HG03378 (cell line): Measurements from ENCODE around the gene EGFLAM.

Experiments used
- ATAC-seq: cut with Tn5 transposase; IDR thresholded peaks from one replicate; pipeline ENCODE4 v1.9.1; 2021; ENCODE audit warnings: mild to moderate bottlenecking, moderate library complexity; ENCODE audit not compliant: unreplicated experiment

EGFLAM gene

GRCh38 chr5:38258319-38259061, at the start of gene EGFLAM:
Gene EGFLAM, plus strand, starts transcription at chr5:38258559. Its CDS starts 196 bp downstream, at chr5:38258755.
- ATAC-seq: no peak

GRCh38 chr5:38208782-38209378, 49.5 kb upstream of the EGFLAM start:
- no peak for ATAC-seq

- ATAC-seq: no peak
Observed at GRCh38 chr5:38210676-38211353, 47.5 kb upstream of the EGFLAM start.

- no peak for ATAC-seq
Observed at GRCh38 chr5:38211354-38211710, 47.0 kb upstream of the EGFLAM start.

GRCh38 chr5:38212307-38212706, 46.1 kb upstream of the EGFLAM start:
- ATAC-seq: no peak

GRCh38 chr5:38226091-38226490, 32.3 kb upstream of the EGFLAM start:
- no peak for ATAC-seq

- ATAC-seq: no peak
Observed at GRCh38 chr5:38228914-38229313, 29.4 kb upstream of the EGFLAM start.

GRCh38 chr5:38234737-38235136, 23.6 kb upstream of the EGFLAM start:
- ATAC-seq: no peak

GRCh38 chr5:38237681-38238080, 20.7 kb upstream of the EGFLAM start:
- ATAC-seq: no peak

- ATAC-seq: no peak
Observed at GRCh38 chr5:38240212-38240611, 18.1 kb upstream of the EGFLAM start.

GRCh38 chr5:38241655-38242054, 16.7 kb upstream of the EGFLAM start:
- ATAC-seq: no peak

GRCh38 chr5:38245307-38245706, 13.1 kb upstream of the EGFLAM start:
- ATAC-seq: no peak

- no peak for ATAC-seq
Observed at GRCh38 chr5:38249301-38249700, 9.1 kb upstream of the EGFLAM start.

GRCh38 chr5:38249812-38250211, 8.5 kb upstream of the EGFLAM start:
- no peak for ATAC-seq

- no peak for ATAC-seq
Observed at GRCh38 chr5:38250763-38251448, 7.5 kb upstream of the EGFLAM start.

GRCh38 chr5:38253759-38254158, 4.6 kb upstream of the EGFLAM start:
- no peak for ATAC-seq

GRCh38 chr5:38257308-38258041, 884 bp upstream of the EGFLAM start:
- no peak for ATAC-seq

GRCh38 chr5:38258042-38258318, 379 bp upstream of the EGFLAM start:
- ATAC-seq: no peak

- ATAC-seq: no peak
Observed at GRCh38 chr5:38259062-38259808, 876 bp downstream of the EGFLAM start.

GRCh38 chr5:38259809-38260160, 1.4 kb downstream of the EGFLAM start:
- ATAC-seq: no peak

GRCh38 chr5:38263983-38264382, 5.6 kb downstream of the EGFLAM start:
- no peak for ATAC-seq
